Bronchial epithelial cell (primary cell): ENCODE measurements around the gene PRKCE. TPM values are rescaled to one million over a fixed set of nuclear protein-coding genes. Genes with fewer than 3 reads are reported as not detected.

Source experiments
- DNase-seq: peaks from one replicate; pipeline ENCODE4 v3.0.0-alpha.2; 2010; ENCODE audit warnings: low read depth
- FAIRE-seq: peaks from 2 replicates; lab custom pipeline; 2011; peaks lifted over from hg19 to GRCh38; lab: Jason Lieb, UNC
- H3K27me3 ChIP-seq: 2 replicates; pipeline ENCODE4 v1.5.1; 2011; ENCODE audit warnings: low read length; ENCODE audit not compliant: control insufficient read depth, insufficient read depth
- H3K36me3 ChIP-seq: 2 replicates; pipeline ENCODE4 v1.5.1; 2011; ENCODE audit warnings: low read length; ENCODE audit not compliant: control insufficient read depth, insufficient read depth
- H3K4me3 ChIP-seq: 2 replicates; pipeline ENCODE4 v1.5.1; 2011; ENCODE audit warnings: mild to moderate bottlenecking, low read depth, low read length, control low read depth
- total RNA-seq: library from RNA; depleted of rRNA; stranded (reverse); fragments of >200 nt; gene quantifications from 2 replicates; pipeline ENCODE4 v1.2.1, GENCODE V29; 2014
- TF ChIP-seq, protein P1 (sequence below): IDR thresholded peaks from 2 replicates; pipeline ENCODE4 v1.5.1; 2011; ENCODE audit warnings: mild to moderate bottlenecking, moderate library complexity, low read length, control low read depth, inconsistent platforms; ENCODE audit not compliant: insufficient read depth, severe bottlenecking

Gene PRKCE
- total RNA-seq, 1 donor from 2014 or later = 6.3 TPM

DNA sequence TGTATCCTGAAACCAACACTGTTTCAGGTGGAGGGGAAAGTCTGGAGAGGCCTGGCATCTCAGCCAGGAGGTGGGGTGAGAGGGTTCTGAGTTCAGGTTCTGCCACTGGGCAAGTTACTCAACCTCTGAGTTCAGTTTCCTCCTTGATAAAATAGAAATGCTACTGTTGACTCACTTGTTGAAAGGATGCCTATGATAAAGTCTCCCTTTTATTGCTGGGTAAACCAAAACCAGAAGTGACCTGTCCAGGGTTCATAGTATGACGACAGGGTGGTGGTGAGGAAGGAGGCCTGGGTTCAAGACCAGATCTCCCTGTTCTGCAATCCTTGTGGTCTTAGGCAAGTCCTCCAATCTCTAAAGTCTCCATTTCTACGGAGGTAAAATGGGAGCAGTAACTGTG, 232.7 kb downstream of the PRKCE start:
- no peak for FAIRE-seq
- H3K4me3 ChIP-seq = no peak overlapping the region

GRCh38 chr2:45885171-45885621, 233.7 kb downstream of the PRKCE start:
- no peaks in the 10 kb centered on the region for H3K27me3 ChIP-seq
- H3K4me3 ChIP-seq = no peak overlapping the region
- FAIRE-seq = no peak
- no peaks in the 10 kb centered on the region for H3K36me3 ChIP-seq
- TF ChIP-seq, protein P1, sequence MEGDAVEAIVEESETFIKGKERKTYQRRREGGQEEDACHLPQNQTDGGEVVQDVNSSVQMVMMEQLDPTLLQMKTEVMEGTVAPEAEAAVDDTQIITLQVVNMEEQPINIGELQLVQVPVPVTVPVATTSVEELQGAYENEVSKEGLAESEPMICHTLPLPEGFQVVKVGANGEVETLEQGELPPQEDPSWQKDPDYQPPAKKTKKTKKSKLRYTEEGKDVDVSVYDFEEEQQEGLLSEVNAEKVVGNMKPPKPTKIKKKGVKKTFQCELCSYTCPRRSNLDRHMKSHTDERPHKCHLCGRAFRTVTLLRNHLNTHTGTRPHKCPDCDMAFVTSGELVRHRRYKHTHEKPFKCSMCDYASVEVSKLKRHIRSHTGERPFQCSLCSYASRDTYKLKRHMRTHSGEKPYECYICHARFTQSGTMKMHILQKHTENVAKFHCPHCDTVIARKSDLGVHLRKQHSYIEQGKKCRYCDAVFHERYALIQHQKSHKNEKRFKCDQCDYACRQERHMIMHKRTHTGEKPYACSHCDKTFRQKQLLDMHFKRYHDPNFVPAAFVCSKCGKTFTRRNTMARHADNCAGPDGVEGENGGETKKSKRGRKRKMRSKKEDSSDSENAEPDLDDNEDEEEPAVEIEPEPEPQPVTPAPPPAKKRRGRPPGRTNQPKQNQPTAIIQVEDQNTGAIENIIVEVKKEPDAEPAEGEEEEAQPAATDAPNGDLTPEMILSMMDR = no peak
- no peak for DNase-seq

More for the DNA sequence above, 232.7 kb downstream of the PRKCE start:
- Histone ChIP-seq H3K36me3 (no peaks in the 10 kb centered on the region), H3K27me3 (no peaks in the 10 kb centered on the region)
- no peak for DNase-seq
- TF ChIP-seq, protein P1 = no peak

DNA sequence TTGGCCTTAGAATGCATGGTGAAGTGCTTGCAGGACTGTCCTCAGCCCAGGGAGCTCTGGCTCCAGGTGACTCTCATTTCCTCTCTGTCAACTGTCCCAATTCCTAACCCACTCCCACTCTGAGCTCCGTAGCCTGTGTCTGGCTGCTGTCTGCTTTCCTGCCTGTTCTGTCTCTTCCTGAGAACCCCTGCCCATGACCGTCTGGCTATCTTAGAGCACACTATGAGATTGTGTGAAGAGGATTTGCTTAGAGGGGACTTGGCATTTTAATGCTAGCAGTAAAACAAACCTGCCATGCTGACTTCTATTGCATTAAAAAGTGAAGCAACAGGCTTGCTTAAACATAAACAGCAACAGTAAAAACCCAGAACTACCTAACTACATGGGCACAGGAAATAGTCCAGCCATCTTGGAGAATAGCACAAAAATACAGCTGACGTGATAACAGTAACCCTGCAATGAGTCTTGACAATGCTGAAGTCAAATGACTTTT, 234.7 kb downstream of the PRKCE start:
- FAIRE-seq (no peak), DNase-seq (no peak)
- no peaks in the 10 kb centered on the region for H3K27me3 ChIP-seq
- no peak overlapping the region for H3K4me3 ChIP-seq
- H3K36me3 ChIP-seq = no peaks in the 10 kb centered on the region
- TF ChIP-seq, protein P1 = no peak

GRCh38 chr2:45888167-45888566, 236.7 kb downstream of the PRKCE start:
- FAIRE-seq (no peak), DNase-seq (peak; percentile 20)
- Histone ChIP-seq H3K4me3 (no peak overlapping the region), H3K27me3 (no peaks in the 10 kb centered on the region), H3K36me3 (no peaks in the 10 kb centered on the region)
- TF ChIP-seq, protein P1 = no peak

- FAIRE-seq = no peak
- TF ChIP-seq, protein P1 = no peak
Observed at GRCh38 chr2:45888641-45889040, 237.2 kb downstream of the PRKCE start.

DNA sequence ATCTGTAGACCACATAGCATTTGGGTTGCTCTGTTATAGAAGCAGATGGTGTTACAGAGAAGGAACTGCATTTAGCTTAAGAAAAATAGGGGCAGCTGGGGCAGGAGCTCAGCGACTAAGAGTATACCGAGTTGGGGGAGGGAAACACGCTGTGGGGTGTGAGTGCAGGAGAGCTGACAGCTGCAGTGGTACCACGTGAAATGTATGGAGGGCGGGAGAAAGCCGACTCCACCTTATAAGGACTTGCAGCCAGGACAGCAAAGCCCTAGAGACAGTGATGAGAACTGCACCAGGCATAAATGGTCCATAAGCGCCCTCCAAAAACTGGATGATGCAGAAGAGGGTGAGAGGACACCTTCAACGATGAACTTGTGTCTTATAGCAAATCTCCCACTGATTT, 237.6 kb downstream of the PRKCE start:
- FAIRE-seq = no peak
- Histone ChIP-seq H3K36me3 (no peaks in the 10 kb centered on the region), H3K4me3 (no peak overlapping the region), H3K27me3 (no peaks in the 10 kb centered on the region)
- TF ChIP-seq, protein P1 = peak; percentile 6
- DNase-seq = no peak

More at GRCh38 chr2:45888641-45889040, 237.2 kb downstream of the PRKCE start:
- DNase-seq = no peak
- Histone ChIP-seq H3K4me3 (no peak overlapping the region), H3K36me3 (no peaks in the 10 kb centered on the region), H3K27me3 (no peaks in the 10 kb centered on the region)
